CD4-positive, alpha-beta T cell treated with Interferon alpha-2 for 1 hour (primary cell): ENCODE data around the gene EPHA2.
"Not testable (repeated sequence)": the region's sequence is repeated elsewhere in the genome, so short reads cannot be mapped to it uniquely, and the experiment has no call there.

Experiments used
- DNase-seq, 2 donors: peaks; one replicate each; pipeline ENCODE4 v3.0.0-alpha.2; 2020 to 2022

Gene EPHA2

GRCh38 chr1:16117369-16117768 lies 38.5 kb downstream of the EPHA2 start:
- DNase-seq, result no peak

GRCh38 chr1:16116625-16117024 lies 39.2 kb downstream of the EPHA2 start:
- no peak for DNase-seq

DNA sequence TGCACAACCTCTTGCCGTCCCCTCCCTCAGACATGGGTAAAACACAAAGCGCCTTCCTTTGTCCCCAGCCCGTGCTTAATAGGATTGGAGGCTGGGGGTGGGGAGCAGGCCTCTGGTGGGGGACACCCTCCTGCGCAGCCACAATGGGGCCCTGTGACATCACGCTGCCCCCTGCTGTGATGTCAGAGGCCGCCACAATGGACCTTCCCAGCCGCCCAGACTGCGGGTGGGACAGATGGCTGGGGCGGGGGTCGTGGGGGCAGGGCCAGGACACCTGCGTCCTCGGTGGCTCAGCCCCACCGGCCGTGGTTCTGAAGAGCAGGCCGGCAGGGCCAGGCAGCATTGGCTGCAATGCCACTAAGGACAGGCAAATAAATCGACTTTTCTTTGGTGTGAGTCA lies 39.9 kb downstream of the EPHA2 start:
- DNase-seq, result no peak

DNA sequence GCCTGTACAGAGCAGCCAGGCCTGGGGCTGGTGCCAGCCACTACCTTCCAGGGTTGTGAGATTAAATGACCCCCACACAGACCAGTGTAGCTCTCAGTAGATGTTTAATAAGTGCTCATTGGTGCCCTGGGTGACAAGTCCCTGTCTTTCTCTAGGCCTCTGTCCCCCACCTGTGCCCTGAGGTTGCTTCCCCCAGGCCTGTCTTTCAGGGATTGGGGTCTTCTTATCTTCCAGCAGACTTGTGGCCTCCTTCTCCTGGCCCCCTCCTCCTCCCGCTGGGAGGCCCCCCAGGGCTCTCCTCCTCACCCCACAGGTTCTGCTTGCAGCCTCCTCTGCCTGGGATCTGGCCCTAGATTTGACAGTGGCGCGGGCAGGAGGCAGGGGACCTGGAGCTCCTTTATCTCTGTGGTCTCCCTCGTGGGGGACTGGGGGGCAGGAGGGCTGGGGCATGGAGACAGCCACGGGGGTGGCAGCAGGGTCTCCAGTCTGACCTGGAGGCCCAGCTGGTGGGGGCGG lies 40.3 kb downstream of the EPHA2 start:
- no peak for DNase-seq

DNA sequence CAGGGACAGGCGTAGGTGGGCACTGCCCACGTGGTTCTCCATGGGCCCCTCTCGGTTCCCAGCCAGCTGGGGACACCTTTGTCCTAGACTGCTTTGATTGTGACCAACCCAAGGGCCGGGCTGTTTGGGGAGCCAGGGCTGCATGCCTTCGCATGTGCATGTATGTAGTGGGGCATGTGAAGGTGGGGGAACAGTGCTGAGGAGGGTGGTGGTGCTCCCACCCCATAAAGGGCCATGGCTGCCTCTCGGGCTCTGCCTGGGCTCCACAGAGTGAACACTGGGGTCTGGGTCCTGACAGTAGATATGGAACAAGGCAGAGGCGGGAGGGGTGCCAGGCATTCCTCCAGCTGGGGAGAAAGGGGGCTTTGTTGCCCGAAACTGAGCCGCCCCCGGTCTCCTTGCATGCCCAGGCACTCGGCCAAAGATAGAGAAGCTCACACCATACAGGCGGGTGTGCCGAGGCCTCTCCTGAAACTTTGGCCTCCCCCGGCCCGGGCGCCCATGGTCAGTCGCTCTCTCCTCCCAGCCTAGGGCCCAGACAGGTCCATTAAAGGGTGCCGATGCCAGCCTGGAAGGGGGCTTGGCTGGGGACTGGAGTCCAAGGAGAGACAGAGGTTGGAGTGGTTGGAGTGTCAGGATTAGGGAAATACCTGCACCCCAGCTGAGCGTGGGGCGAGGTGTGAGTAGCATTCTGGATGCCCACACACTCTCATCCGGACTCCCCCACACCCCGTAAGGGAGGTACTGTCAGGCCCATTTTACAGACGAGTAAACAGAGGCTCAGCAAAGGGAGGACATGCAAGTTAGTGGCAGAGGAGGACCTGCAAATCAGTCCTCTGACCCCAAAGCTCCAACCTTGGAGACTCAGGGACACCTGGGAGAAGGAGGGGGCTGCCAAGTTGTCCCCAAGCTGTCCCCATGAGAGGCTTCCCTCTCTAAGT lies 41.1 kb downstream of the EPHA2 start:
- DNase-seq, result no peak

DNA sequence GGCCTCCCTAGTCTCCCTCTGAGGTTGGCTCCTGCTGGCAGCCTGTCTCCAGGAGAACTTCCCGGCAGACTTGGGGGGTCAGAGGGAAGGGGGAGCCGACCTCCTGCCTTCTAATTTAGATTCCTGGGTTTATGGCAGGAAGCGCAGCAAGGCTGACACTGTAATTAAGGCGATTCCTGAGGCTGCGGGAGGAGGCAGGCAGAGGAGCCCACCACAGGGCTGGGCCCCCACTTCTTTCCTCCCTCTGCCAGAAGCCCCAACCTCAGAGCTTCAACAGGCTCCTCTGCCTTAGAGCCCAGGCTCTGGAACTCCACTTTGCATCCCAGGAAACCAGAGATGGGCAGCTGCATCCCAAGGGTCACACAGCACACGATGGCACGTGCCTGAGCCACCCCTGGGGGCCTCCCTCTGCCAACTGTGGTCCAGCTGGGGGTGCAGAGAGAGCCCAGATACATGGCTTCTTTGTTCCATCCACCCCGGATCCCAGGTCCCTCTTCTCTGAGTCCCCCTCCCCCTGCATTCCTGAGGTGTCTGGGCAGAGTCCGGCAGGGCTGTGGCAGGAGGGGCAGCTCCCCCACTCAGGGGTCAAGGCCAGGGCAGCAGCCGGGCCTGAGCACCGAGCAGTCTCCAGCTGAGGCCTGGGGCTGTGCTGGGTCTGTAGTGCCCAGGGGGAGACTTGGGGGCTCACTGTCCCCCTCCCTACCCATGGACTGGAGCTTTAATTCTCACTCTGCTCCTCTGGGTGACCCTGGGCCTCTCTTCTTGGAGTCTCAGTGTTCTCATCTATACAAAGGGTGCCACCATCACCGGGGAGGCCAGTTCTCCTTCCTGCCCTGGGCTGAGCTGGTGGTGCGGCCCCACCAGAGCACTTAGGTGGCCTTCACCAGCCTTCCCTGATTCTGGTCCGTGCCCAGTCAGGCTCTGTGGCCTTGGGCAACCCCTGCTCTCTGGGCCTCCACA lies 43.0 kb downstream of the EPHA2 start:
- no peak for DNase-seq

DNA sequence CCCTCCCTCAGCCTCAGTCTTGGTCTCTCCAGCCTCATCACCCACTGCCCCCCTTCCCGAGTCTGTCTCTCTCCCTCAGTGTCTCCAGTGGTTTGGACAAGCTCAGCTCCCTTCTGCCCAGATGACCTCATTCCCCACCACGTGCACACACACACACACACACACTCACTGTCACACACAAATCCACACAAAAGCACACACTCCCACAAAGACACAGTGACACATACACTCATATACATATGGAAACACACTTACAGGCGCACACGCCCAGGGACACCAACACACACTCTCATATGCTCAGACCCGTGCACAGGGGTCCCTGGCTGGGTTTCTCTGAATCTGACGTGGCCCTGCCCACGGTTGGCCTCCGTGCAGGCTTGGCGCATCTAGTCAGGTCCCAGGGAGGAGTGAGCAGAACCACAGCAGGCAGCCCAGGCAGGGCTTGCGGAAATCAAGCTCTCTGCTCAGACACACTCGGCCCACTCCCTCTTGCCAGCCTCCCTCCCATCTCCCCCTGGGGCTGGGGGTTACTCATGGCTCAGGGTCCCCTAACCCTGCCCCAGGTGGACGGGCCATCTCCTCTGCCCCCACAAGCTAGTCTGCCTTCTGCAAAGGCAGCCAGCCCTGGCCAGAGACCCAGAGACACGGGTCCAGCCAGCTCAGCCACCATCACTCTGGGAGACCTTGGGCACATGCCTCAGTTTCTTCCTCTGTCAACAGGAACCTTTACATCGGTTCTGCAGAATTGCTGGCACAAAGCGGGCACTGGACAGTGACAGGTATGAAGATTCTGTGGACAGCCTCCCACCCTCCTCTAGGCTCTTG lies 43.9 kb downstream of the EPHA2 start:
- DNase-seq, result no peak

DNA sequence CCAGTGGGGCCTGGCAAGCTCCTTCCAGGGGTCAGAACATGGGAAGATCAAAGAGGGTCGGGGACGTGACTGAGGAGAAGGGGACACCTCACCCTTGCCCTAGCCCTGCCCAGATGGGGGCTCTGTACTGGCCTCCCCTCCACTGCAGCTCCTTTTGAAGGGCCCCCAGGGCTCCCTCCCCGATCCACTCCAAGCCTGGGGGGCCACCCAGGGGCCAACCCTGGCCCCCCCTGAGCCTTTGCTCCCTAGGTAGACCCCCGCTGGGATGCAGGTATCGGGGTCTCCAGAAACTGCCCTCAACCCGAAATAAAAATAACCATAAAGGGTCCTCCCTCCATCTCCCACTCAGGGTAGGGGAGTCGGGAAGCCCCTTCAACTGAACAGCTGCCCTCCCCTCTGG lies 45.0 kb downstream of the EPHA2 start:
- no peak for DNase-seq

DNA sequence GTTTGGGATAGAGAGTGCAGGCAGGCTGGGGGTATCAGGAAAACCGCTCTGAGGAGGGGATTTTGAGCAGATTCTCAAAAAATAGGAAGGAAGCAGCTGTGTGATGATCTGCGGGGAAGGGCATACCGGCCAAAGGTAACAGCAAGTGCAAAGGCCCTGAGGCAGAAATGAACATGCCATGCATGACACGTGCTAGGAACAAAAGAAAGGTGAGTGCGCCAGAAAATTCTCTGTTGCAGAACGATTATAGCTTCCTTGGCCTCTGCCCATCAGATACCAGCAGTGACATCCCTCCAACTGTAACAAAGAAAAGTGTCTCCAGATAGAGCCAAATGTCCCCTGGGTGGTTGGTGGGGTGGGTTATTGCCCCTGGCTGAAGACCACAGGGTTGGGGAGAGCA lies 45.4 kb downstream of the EPHA2 start:
- DNase-seq, result no peak

GRCh38 chr1:16109571-16109970 lies 46.3 kb downstream of the EPHA2 start:
- DNase-seq, result no peak

- not testable (repeated sequence) for DNase-seq
Observed at GRCh38 chr1:16107039-16107438, 48.8 kb downstream of the EPHA2 start.

DNA sequence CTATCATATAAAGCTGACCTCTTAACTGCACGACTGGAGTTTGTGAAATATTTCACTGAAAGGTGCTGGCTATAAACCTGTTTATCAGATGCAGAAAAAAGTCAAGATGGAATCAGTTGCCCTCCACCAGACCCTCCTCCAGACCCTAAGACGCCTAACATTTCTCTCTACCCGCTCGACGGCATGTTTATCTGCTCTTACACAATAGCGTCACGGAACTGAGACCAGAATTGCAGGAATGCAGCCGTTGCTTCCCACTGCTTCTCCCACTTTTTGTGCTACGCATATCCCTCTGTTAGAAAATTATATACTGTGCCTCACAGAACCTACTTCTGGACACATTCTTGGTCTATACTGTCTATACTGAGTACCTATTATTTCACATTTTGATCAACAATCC lies 54.2 kb downstream of the EPHA2 start:
- no peak for DNase-seq

GRCh38 chr1:16099412-16099811 lies 56.5 kb downstream of the EPHA2 start:
- no peak for DNase-seq

- no peak for DNase-seq
Observed at GRCh38 chr1:16095447-16095846, 60.4 kb downstream of the EPHA2 start.

DNA sequence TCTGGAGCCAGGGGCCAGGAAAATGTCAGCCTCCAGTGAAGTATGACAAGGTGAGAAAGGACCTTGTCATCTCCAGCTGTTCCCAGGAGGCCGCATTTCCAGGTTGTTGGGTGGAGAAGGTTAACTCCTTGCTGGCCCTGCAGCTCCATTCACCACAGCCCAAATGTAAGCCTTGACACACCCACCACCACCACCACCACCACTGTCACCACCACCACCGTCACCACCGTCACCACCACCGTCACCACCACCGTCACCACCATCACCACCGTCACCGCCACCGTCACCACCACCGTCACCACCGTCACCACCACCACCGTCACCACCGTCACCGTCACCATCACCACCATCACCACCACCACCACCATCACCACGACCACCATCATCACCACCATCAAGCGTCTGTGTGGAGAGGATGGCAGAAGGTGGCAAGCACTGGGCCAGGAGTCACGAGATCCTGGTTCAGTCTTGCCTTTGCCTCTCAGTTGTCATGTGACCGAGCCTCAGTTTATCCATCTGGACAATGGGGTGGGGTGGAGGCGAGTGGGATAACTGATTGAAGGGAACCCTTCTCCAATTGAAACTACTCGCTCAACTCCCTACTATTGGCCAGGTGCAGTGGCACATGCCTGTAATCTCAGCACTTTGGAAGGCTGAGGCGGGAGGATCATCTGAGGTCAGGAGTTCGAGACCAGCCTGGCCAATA lies 61.3 kb downstream of the EPHA2 start:
- DNase-seq, result no peak

DNA sequence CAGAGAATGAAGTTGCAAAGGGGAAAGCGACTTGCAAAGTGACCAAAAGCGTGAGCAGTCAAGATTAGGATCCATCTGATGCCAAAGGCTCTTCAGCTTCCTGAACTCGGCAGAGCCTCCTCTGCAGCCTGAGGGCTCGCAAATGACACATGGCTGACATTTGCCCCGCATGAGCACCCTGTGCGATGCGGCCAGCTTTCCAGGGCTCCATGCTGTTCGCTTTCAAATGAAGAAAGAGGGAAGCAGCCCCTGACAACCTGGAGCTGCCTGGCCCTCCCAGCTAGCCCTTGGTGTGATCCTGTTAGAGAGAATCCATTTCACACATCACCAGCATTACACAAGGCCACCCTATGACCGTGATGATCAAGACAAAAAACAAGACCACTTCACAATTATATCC lies 62.3 kb downstream of the EPHA2 start:
- no peak for DNase-seq

GRCh38 chr1:16092923-16093511 lies 62.9 kb downstream of the EPHA2 start:
- no peak for DNase-seq

DNA sequence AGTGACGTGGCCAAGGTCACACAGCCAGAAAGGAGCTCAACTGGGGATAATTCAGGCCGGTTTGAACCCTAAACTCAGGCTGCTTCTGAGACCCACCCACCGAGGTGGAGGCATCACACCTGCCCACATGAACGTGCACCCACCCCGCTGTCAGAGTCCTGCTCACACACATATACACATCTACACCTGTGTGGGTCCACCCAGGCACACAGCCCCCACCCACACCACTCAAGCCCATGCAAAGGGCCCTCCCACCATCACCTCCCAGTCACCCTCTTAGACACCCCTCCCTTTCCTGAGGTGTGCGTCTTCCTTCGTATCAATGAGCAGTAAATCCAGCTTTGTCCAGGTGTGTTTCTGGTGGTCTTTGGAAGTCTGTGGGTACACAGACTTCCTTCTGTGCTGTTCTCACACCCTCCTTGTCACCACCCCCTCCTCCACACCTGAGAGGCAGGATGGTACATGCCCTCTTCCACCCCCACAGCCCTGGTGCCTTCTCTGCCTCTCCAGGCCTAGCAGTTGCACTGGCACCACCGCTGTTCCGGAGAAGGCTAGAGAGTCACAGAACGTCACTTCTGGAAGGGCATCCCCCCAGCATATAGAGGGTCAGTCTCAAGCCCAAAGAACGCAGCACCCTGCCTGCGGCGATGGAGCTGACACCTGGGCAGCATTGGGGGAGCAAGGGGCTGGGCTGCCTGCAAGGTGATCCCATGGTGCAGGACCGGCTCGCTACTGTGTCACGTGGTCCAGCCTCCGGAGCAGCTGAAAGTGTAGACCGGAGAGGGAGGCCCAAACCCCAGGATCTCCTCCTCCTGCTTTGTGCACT lies 63.6 kb downstream of the EPHA2 start:
- no peak for DNase-seq

DNA sequence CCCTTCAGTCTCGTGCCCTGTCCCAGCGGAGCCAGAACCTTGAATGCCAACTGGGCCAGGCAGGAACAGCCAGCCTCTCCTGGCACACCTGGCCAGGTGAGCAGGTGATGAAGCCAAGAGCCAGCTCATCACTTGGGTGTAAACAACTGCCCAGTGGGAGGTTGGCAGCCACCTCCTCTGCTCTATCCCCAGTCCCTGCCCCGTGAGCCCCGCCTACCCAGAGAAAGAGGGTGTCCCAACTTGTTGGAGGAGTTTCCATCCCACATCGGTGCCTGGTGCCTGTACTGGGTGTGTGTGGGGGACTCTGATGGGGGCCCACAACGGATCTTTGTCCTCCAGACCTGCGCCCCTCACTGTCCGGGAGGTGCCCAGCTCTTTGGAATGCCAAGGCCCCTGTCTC lies 64.6 kb downstream of the EPHA2 start:
- no peak for DNase-seq

- peak in 1 of 2 donors; percentile 7 for DNase-seq
Observed at GRCh38 chr1:16090076-16090826, 65.6 kb downstream of the EPHA2 start.
